HCT116 (cell line): ENCODE results near the gene ITGA2B. TPM values are rescaled to one million over a fixed set of nuclear protein-coding genes. Genes with fewer than 3 reads are reported as not detected.

Experiments
- ATAC-seq: fragments of 200-7000 bp; cut with Tn5 transposase; 2 replicates; pipeline ENCODE4 v1.9.1; 2020; ENCODE audit warnings: mild to moderate bottlenecking, moderate library complexity
- BruUV-seq: library from RNA; stranded (reverse); fragments of 400-500 nt; replicated peaks from 2 replicates; lab custom pipeline; 2021; lab: Mats Ljungman, UMichigan
- CTCF ChIA-PET: fragments of 300-600 bp; sonication (Branson Sonifier 250); formaldehyde crosslinking; loops from one replicate; lab custom pipeline; 2021; ENCODE audit warnings: antibody characterized with exemption; lab: Charles Lee
- POLR2A ChIA-PET: fragments of 300-600, 350-600 bp; sonication (Branson Sonifier 250); formaldehyde crosslinking; loops from one replicate; lab custom pipeline; 2021; ENCODE audit warnings: antibody characterized with exemption; lab: Charles Lee
- RAD21 ChIA-PET, 2 experiments: fragments of 300-600 bp; sonication (Branson Sonifier 250); formaldehyde crosslinking; loops; one replicate each; lab custom pipeline; 2023; ENCODE audit warnings: low total read pairs in 2 of 2; ENCODE audit not compliant: uncharacterized antibody in 2 of 2, unreplicated experiment in 2 of 2, low non-redundant PET in 1 of 2; lab: Charles Lee
- DNase-seq: peaks from one replicate; pipeline ENCODE4 v3.0.0-alpha.2; 2010; ENCODE audit warnings: low read depth, low spot score
- H2AFZ ChIP-seq: fragments of 200-600 bp; shearing (Covaris generic), sonication (generic); 2 replicates; pipeline ENCODE4 v1.6.1; 2017; ENCODE audit warnings: low read depth, mixed run types, mixed read lengths, antibody characterized with exemption, low read length; ENCODE audit not compliant: poor library complexity, severe bottlenecking
- H3K27ac ChIP-seq: 2 replicates; pipeline ENCODE4 v1.5.1; 2012; ENCODE audit warnings: low read depth, low read length
- H3K27me3 ChIP-seq: fragments of 200-600 bp; sonication (generic); 2 replicates; pipeline ENCODE4 v1.6.1; 2016; ENCODE audit warnings: mixed run types, low read length, mixed read lengths; ENCODE audit not compliant: insufficient read depth
- H3K36me3 ChIP-seq, 2 experiments: fragments of 200-500 bp in 1 of 2; fragments of 200-600 bp in 1 of 2; sonication (Bioruptor generic) in 1 of 2; sonication (generic) in 1 of 2; 2 replicates each; pipeline versions ENCODE4 v1.5.1 to v1.6.1; 2014 to 2016; ENCODE audit warnings: low read length in 2 of 2, inconsistent platforms in 1 of 2, mixed read lengths in 1 of 2, mixed run types in 1 of 2; ENCODE audit not compliant: insufficient read depth in 2 of 2, control insufficient read depth in 1 of 2
- H3K4me1 ChIP-seq, 2 experiments: fragments of 200-600 bp in 1 of 2; sonication (generic) in 1 of 2; 2 replicates each; pipeline versions ENCODE4 v1.5.1 to v1.6.1; 2012 to 2017; ENCODE audit warnings: low read length in 2 of 2, inconsistent platforms in 1 of 2, mild to moderate bottlenecking in 1 of 2, mixed read lengths in 1 of 2, mixed run types in 1 of 2, moderate library complexity in 1 of 2; ENCODE audit not compliant: insufficient read depth in 2 of 2, control insufficient read depth in 1 of 2
- H3K4me2 ChIP-seq: fragments of 200-600 bp; sonication (generic); 2 replicates; pipeline ENCODE4 v1.6.1; 2017; ENCODE audit warnings: mixed run types, low read length, mixed read lengths
- H3K4me3 ChIP-seq, 2 experiments: fragments of 200-600 bp in 1 of 2; sonication (generic) in 1 of 2; replicated peaks in 1 of 2; 2 replicates each; pipeline ENCODE4 v1.5.1; 2011 to 2016; ENCODE audit warnings: low read length in 2 of 2, control low read depth in 1 of 2, low read depth in 1 of 2, mild to moderate bottlenecking in 1 of 2, mixed read lengths in 1 of 2, mixed run types in 1 of 2
- H3K79me2 ChIP-seq: fragments of 200-600 bp; sonication (generic); 2 replicates; pipeline ENCODE4 v1.6.1; 2017; ENCODE audit warnings: mild to moderate bottlenecking, mixed run types, low read length, moderate library complexity, mixed read lengths; ENCODE audit not compliant: insufficient read depth
- H3K9ac ChIP-seq: fragments of 200-600 bp; sonication (generic); 2 replicates; pipeline ENCODE4 v1.6.1; 2016; ENCODE audit warnings: low read length, mixed read lengths
- H3K9me2 ChIP-seq: fragments of 200-600 bp; sonication (generic), shearing (Covaris generic); 2 replicates; pipeline ENCODE4 v1.6.1; 2017; ENCODE audit warnings: mixed run types, mild to moderate bottlenecking, moderate library complexity; ENCODE audit not compliant: insufficient read depth
- H3K9me3 ChIP-seq, 2 experiments: fragments of 200-500 bp in 1 of 2; fragments of 200-600 bp in 1 of 2; sonication (Bioruptor generic) in 1 of 2; sonication (generic) in 1 of 2; 2 replicates each; pipeline ENCODE4 v1.6.1; 2014 to 2017; ENCODE audit warnings: low read length in 2 of 2, mixed read lengths in 2 of 2, inconsistent platforms in 1 of 2, low read depth in 1 of 2, mild to moderate bottlenecking in 1 of 2, mixed run types in 1 of 2, moderate library complexity in 1 of 2; ENCODE audit not compliant: control insufficient read depth in 1 of 2, insufficient read depth in 1 of 2
- H4K20me1 ChIP-seq: fragments of 200-600 bp; sonication (generic), shearing (Covaris generic); 2 replicates; pipeline ENCODE4 v1.6.1; 2017; ENCODE audit warnings: mixed run types, mild to moderate bottlenecking, moderate library complexity; ENCODE audit not compliant: insufficient read depth
- ATF3 ChIP-seq: IDR thresholded peaks from 2 replicates; pipeline ENCODE4 v1.6.1; 2012
- CBX3 ChIP-seq: IDR thresholded peaks from 2 replicates; pipeline ENCODE4 v1.6.1; 2012; ENCODE audit warnings: low read depth
- CEBPB ChIP-seq: IDR thresholded peaks from 2 replicates; pipeline ENCODE4 v1.6.1; 2012; ENCODE audit warnings: low read depth
- CTCF ChIP-seq, 3 experiments: fragments of 200-600 bp in 1 of 3; sonication (generic) in 1 of 3; IDR thresholded peaks in 2 of 3; conservative IDR thresholded peaks in 1 of 3; 2 replicates each; pipeline ENCODE4 v1.5.1; 2012 to 2017; ENCODE audit warnings: low read depth in 2 of 3, low read length in 2 of 3, antibody characterized with exemption in 1 of 3, borderline replicate concordance in 1 of 3, control low read depth in 1 of 3, mild to moderate bottlenecking in 1 of 3, mixed read lengths in 1 of 3, mixed run types in 1 of 3, moderate library complexity in 1 of 3; ENCODE audit not compliant: insufficient read depth in 1 of 3
- EZH2 ChIP-seq: fragments of 200-600 bp; sonication (generic); IDR thresholded peaks from 2 replicates; pipeline ENCODE4 v1.6.1; 2017; ENCODE audit warnings: antibody characterized with exemption, mixed run types
- JUND ChIP-seq: IDR thresholded peaks from 2 replicates; pipeline ENCODE4 v1.6.1; 2012
- MAX ChIP-seq: IDR thresholded peaks from 2 replicates; pipeline ENCODE4 v1.6.1; 2012
- POLR2AphosphoS5 ChIP-seq: IDR thresholded peaks from 2 replicates; pipeline ENCODE4 v1.6.1; 2011; ENCODE audit warnings: mild to moderate bottlenecking, low read depth, low read length, moderate library complexity
- RAD21 ChIP-seq: IDR thresholded peaks from 2 replicates; pipeline ENCODE4 v1.6.1; 2012; ENCODE audit warnings: low read depth, mild to moderate bottlenecking
- SIN3A ChIP-seq: IDR thresholded peaks from 2 replicates; pipeline ENCODE4 v1.6.1; 2012; ENCODE audit warnings: low read depth
- ZBTB33 ChIP-seq: IDR thresholded peaks from 2 replicates; pipeline ENCODE4 v1.6.1; 2011; ENCODE audit warnings: mild to moderate bottlenecking, low read length, moderate library complexity; ENCODE audit not compliant: insufficient replicate concordance; ENCODE audit errors: extremely low read depth
- intact Hi-C: fragments of 100-400 bp; cut with micrococcal nuclease; formaldehyde crosslinking; loops from 2 replicates; pipeline ENCODE4 v1.10.0; 2022
- total RNA-seq: library from RNA; stranded (reverse); gene quantifications from one replicate; pipeline ENCODE4 v1.2.1, GENCODE V29; 2021; ENCODE audit not compliant: unreplicated experiment

The ITGA2B gene
- total RNA-seq, 1 experiment from 2014 or later, result 7.6 TPM

GRCh38 chr17:44384281-44384822 lies 5.1 kb downstream of the ITGA2B start:
- DNase-seq, result no peak
- H3K4me2 ChIP-seq, result peak overlapping the region; percentile 98
- H3K27ac ChIP-seq, result peak overlapping the region; percentile 29; the same call in 1 of the 2 replicates
- H3K79me2 ChIP-seq, result no peaks in the 10 kb centered on the region
- intact Hi-C loops, result no loop called here
- CTCF ChIA-PET, result interaction anchor here (1.2 kb wide), 1 partner anchor 8 kb away, joined by 9 read pairs; no protein-coding TSS in a partner anchor
- RAD21 ChIA-PET, result no interaction called here
- POLR2A ChIA-PET, result interaction anchor here (1.3 to 1.5 kb wide), 3 partner anchors 9 to 21 kb away, joined by 3 to 7 read pairs (median 7); partner anchors contain the start of gene FAM171A2
- no peak overlapping the region for H2AFZ ChIP-seq
- no peaks in the 10 kb centered on the region for H3K9me3 ChIP-seq
- H3K9me2 ChIP-seq, result no peaks in the 10 kb centered on the region
- no peak for ATAC-seq
- no peaks in the 10 kb centered on the region for H4K20me1 ChIP-seq
- H3K9ac ChIP-seq, result no peak overlapping the region
- peaks cover 4 to 18% of the 10 kb centered on the region in 2 experiments; a peak in 3 of 4 replicates for H3K4me1 ChIP-seq
- no peak for TF ChIP-seq JUND
- no peak for TF ChIP-seq CEBPB
- TF ChIP-seq POLR2AphosphoS5, result no peak
- no peak for TF ChIP-seq EZH2
- TF ChIP-seq ZBTB33, result no peak
- TF ChIP-seq RAD21, result no peak
- TF ChIP-seq ATF3, result no peak
- no peak for TF ChIP-seq MAX
- TF ChIP-seq CBX3, result no peak
- TF ChIP-seq SIN3A, result no peak
- no peak for TF ChIP-seq CTCF (IDR thresholded peaks at IDR 0.05 in 2 of 3, conservative IDR thresholded peaks at IDR 0.05 in 1 of 3; ENCODE audit: borderline replicate concordance in 1 of 3, insufficient read depth in 1 of 3, low read depth in 2 of 3, low read length in 2 of 3)
- TF ChIP-seq, all 23 proteins: peak for 0
- no TSS peak for BruUV-seq
- Histone ChIP-seq H3K4me3 (no peak overlapping the region), H3K27me3 (no peaks in the 10 kb centered on the region), H3K36me3 (no peaks in the 10 kb centered on the region)
